Measurements from ENCODE around the gene TJP1. TPM values are rescaled to one million over a fixed set of nuclear protein-coding genes. Genes with fewer than 3 reads are reported as not detected.
A peak's percentile ranks its signal among the peaks of the same experiment; 100 is the strongest.

TJP1 gene
- total and polyA plus RNA-seq, 2 experiments from 2014 or later, result 39.2 to 51.2 TPM

DNA sequence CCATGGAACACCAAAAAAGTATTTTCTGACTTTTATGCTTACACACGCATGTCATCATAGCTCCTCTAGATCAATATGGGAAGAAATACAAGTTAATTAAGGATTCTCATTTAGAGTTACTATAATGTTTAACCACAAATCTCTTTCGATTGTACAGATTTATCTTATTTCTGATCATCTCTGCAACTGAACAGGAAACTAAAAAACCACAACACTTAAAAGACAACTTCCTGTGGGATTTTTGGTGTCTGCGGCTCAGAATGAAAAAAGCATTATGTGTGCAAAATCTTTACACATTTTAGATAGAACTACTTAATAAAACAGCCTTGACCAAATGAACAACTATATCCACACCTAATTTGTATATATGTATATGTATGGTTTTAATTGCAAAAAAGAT is 3.0 kb upstream of the TJP1 start:
- TF ChIP-seq EZH2phosphoT487 (IDR thresholded peaks at IDR 0.05; ENCODE audit: insufficient read depth, low read depth), result no peak
- TF ChIP-seq EZH2 (IDR thresholded peaks at IDR 0.05; ENCODE audit: insufficient read depth, poor library complexity, severe bottlenecking), result no peak
- Histone ChIP-seq H3K9me2 (ENCODE audit: insufficient read depth) (no peaks in the 10 kb centered on the region), H2AFZ (no peak overlapping the region), H3F3A (ENCODE audit: insufficient read depth) (peaks cover 11% of the 10 kb centered on the region), H3K4me1 (ENCODE audit: insufficient read depth) (peaks cover 14% of the 10 kb centered on the region), H3K79me2 (ENCODE audit: insufficient read depth) (peaks cover 12% of the 10 kb centered on the region), H3K9me3 (ENCODE audit: low read depth) (no peaks in the 10 kb centered on the region), H3K36me3 (ENCODE audit: low read depth) (no peaks in the 10 kb centered on the region), H3K4me2 (ENCODE audit: unreplicated experiment) (peak overlapping the region; percentile 6), H4K20me1 (ENCODE audit: insufficient read depth) (no peaks in the 10 kb centered on the region; the same call in 1 of the 2 replicates), H3K4me3 (no peak overlapping the region), H3K9ac (no peak overlapping the region), H3K27ac (no peak overlapping the region), H3K27me3 (replicated peaks; ENCODE audit: insufficient read depth) (no peaks in the 10 kb centered on the region)
- DNase-seq, result no peak
- 40 to 46% methylated on average over 3 of the region's 3 CpGs for WGBS, 2 experiments (ENCODE audit: low coverage in 1 of 2, low lambda C conversion rate in 2 of 2, missing lambda C conversion rate in 2 of 2)
- in situ Hi-C loops (cut with MboI), result no loop called here

- Histone ChIP-seq H3K9me3 (ENCODE audit: low read depth) (no peaks in the 10 kb centered on the region), H3K27me3 (replicated peaks; ENCODE audit: insufficient read depth) (no peaks in the 10 kb centered on the region), H2AFZ (peak overlapping the region; percentile 75), H3K27ac (peak overlapping the region; percentile 88), H3K4me3 (peak overlapping the region; percentile 87), H3K9me2 (ENCODE audit: insufficient read depth) (no peaks in the 10 kb centered on the region), H4K20me1 (ENCODE audit: insufficient read depth) (no peaks in the 10 kb centered on the region; the same call in 1 of the 2 replicates), H3K79me2 (ENCODE audit: insufficient read depth) (peaks cover 36% of the 10 kb centered on the region), H3K4me2 (ENCODE audit: unreplicated experiment) (peak overlapping the region; percentile 74), H3F3A (ENCODE audit: insufficient read depth) (peaks cover 11% of the 10 kb centered on the region), H3K9ac (peak overlapping the region; percentile 89), H3K4me1 (ENCODE audit: insufficient read depth) (peaks cover 26% of the 10 kb centered on the region), H3K36me3 (ENCODE audit: low read depth) (no peaks in the 10 kb centered on the region)
- peak; percentile 98 for DNase-seq
- WGBS, 2 experiments (ENCODE audit: low coverage in 1 of 2, low lambda C conversion rate in 2 of 2, missing lambda C conversion rate in 2 of 2), result 5 to 6% methylated on average over 31 of the region's 31 CpGs
- in situ Hi-C loops (cut with MboI), result no loop called here
- TF ChIP-seq EZH2phosphoT487 (IDR thresholded peaks at IDR 0.05; ENCODE audit: insufficient read depth, low read depth) (no peak), EZH2 (IDR thresholded peaks at IDR 0.05; ENCODE audit: insufficient read depth, poor library complexity, severe bottlenecking) (no peak)
Measured at GRCh38 chr15:29822684-29823459, 604 bp upstream of the TJP1 start.

GRCh38 chr15:29821416-29822099 is 710 bp downstream of the TJP1 start:
- WGBS, 2 experiments (ENCODE audit: low coverage in 1 of 2, low lambda C conversion rate in 2 of 2, missing lambda C conversion rate in 2 of 2), result 1 to 2% methylated on average over 16 to 51 of the region's 79 CpGs
- TF ChIP-seq EZH2phosphoT487 (IDR thresholded peaks at IDR 0.05; ENCODE audit: insufficient read depth, low read depth) (no peak), EZH2 (IDR thresholded peaks at IDR 0.05; ENCODE audit: insufficient read depth, poor library complexity, severe bottlenecking) (no peak)
- Histone ChIP-seq H3K9ac (peak overlapping the region; percentile 89), H3K4me2 (ENCODE audit: unreplicated experiment) (peak overlapping the region; percentile 91), H3K9me3 (ENCODE audit: low read depth) (no peaks in the 10 kb centered on the region), H4K20me1 (ENCODE audit: insufficient read depth) (no peaks in the 10 kb centered on the region; the same call in 1 of the 2 replicates), H3K27me3 (replicated peaks; ENCODE audit: insufficient read depth) (no peaks in the 10 kb centered on the region), H3K79me2 (ENCODE audit: insufficient read depth) (peaks cover 49% of the 10 kb centered on the region), H3K4me1 (ENCODE audit: insufficient read depth) (peaks cover 26% of the 10 kb centered on the region), H2AFZ (peak overlapping the region; percentile 48), H3K27ac (peak overlapping the region; percentile 88), H3K4me3 (peak overlapping the region; percentile 87), H3K36me3 (ENCODE audit: low read depth) (no peaks in the 10 kb centered on the region), H3K9me2 (ENCODE audit: insufficient read depth) (no peaks in the 10 kb centered on the region), H3F3A (ENCODE audit: insufficient read depth) (peaks cover 11% of the 10 kb centered on the region)
- in situ Hi-C loops (cut with MboI), result no loop called here
- peak; percentile 93 for DNase-seq

GRCh38 chr15:29820394-29821154 is 1.7 kb downstream of the TJP1 start:
- no peaks in the 10 kb centered on the region for H3K36me3 ChIP-seq (ENCODE audit: low read depth)
- H3K27ac ChIP-seq, result peak overlapping the region; percentile 88
- in situ Hi-C loops (cut with MboI), result no loop called here
- peak; percentile 33 for DNase-seq
- TF ChIP-seq EZH2phosphoT487 (IDR thresholded peaks at IDR 0.05; ENCODE audit: insufficient read depth, low read depth) (no peak), EZH2 (IDR thresholded peaks at IDR 0.05; ENCODE audit: insufficient read depth, poor library complexity, severe bottlenecking) (no peak)
- no peaks in the 10 kb centered on the region for H3K27me3 ChIP-seq (replicated peaks; ENCODE audit: insufficient read depth)
- peak overlapping the region; percentile 91 for H3K4me2 ChIP-seq (ENCODE audit: unreplicated experiment)
- H3F3A ChIP-seq (ENCODE audit: insufficient read depth), result peaks cover 11% of the 10 kb centered on the region
- no peaks in the 10 kb centered on the region; the same call in 1 of the 2 replicates for H4K20me1 ChIP-seq (ENCODE audit: insufficient read depth)
- no peak overlapping the region for H2AFZ ChIP-seq
- H3K4me3 ChIP-seq, result peak overlapping the region; percentile 87
- no peaks in the 10 kb centered on the region for H3K9me2 ChIP-seq (ENCODE audit: insufficient read depth)
- H3K79me2 ChIP-seq (ENCODE audit: insufficient read depth), result peaks cover 59% of the 10 kb centered on the region
- 47 to 52% methylated on average over 9 of the region's 9 CpGs for WGBS, 2 experiments (ENCODE audit: low coverage in 1 of 2, low lambda C conversion rate in 2 of 2, missing lambda C conversion rate in 2 of 2)
- peak overlapping the region; percentile 89 for H3K9ac ChIP-seq
- no peaks in the 10 kb centered on the region for H3K9me3 ChIP-seq (ENCODE audit: low read depth)
- peaks cover 28% of the 10 kb centered on the region for H3K4me1 ChIP-seq (ENCODE audit: insufficient read depth)

Measured in GM23248 (cell line).